Stromal cell of bone marrow (primary cell): Measurements from ENCODE around the gene PCSK6.
"Not testable (repeated sequence)": the region's sequence is repeated elsewhere in the genome, so short reads cannot be mapped to it uniquely, and the experiment has no call there.

ENCODE experiments used
- DNase-seq: peaks from one replicate; pipeline ENCODE4 v3.0.0-alpha.2; 2012; ENCODE audit warnings: low read depth

Gene PCSK6

GRCh38 chr15:101461097-101461496, 28.4 kb downstream of the PCSK6 start:
- no peak for DNase-seq

- no peak for DNase-seq
Observed at GRCh38 chr15:101459579-101460300, 29.8 kb downstream of the PCSK6 start.

- no peak for DNase-seq
Observed at GRCh38 chr15:101458908-101459578, 30.5 kb downstream of the PCSK6 start.

- DNase-seq, result no peak
Observed at GRCh38 chr15:101458158-101458900, 31.2 kb downstream of the PCSK6 start.

GRCh38 chr15:101457696-101458095, 31.8 kb downstream of the PCSK6 start:
- DNase-seq, result no peak

GRCh38 chr15:101456057-101456739, 33.3 kb downstream of the PCSK6 start:
- no peak for DNase-seq

GRCh38 chr15:101455291-101456025, 34.0 kb downstream of the PCSK6 start:
- DNase-seq, result no peak

- DNase-seq, result not testable (repeated sequence)
Observed at GRCh38 chr15:101454781-101455180, 34.7 kb downstream of the PCSK6 start.

- no peak for DNase-seq
Observed at GRCh38 chr15:101454365-101454764, 35.1 kb downstream of the PCSK6 start.

- DNase-seq, result no peak
Observed at GRCh38 chr15:101453123-101454120, 36.1 kb downstream of the PCSK6 start.

- DNase-seq, result no peak
Observed at GRCh38 chr15:101452572-101452971, 36.9 kb downstream of the PCSK6 start.

GRCh38 chr15:101451846-101452245, 37.7 kb downstream of the PCSK6 start:
- DNase-seq, result no peak

- DNase-seq, result no peak
Observed at GRCh38 chr15:101451266-101451799, 38.2 kb downstream of the PCSK6 start.

GRCh38 chr15:101450403-101451265, 38.9 kb downstream of the PCSK6 start:
- no peak for DNase-seq

- no peak for DNase-seq
Observed at GRCh38 chr15:101449471-101450402, 39.8 kb downstream of the PCSK6 start.

- no peak for DNase-seq
Observed at GRCh38 chr15:101448336-101448735, 41.2 kb downstream of the PCSK6 start.

GRCh38 chr15:101447561-101448071, 41.9 kb downstream of the PCSK6 start:
- DNase-seq, result no peak

- no peak for DNase-seq
Observed at GRCh38 chr15:101447168-101447533, 42.4 kb downstream of the PCSK6 start.
